Choroid plexus epithelial cell (primary cell): Measurements from ENCODE around the gene MBD4.
A peak's percentile ranks its signal among the peaks of the same experiment; 100 is the strongest.

Experiments used
- DNase-seq: peaks from one replicate; pipeline ENCODE4 v3.0.0-alpha.2; 2010; ENCODE audit warnings: low read depth
- H3K4me3 ChIP-seq: 2 replicates; pipeline ENCODE4 v1.5.1; 2011; ENCODE audit warnings: low read depth, mild to moderate bottlenecking, control low read depth, low read length, moderate library complexity
- TF ChIP-seq, protein P1 (sequence below): conservative IDR thresholded peaks from 2 replicates; pipeline ENCODE4 v1.5.1; 2011; ENCODE audit warnings: low read depth, mild to moderate bottlenecking, control low read depth, inconsistent platforms, low read length, moderate library complexity

Gene MBD4

DNA sequence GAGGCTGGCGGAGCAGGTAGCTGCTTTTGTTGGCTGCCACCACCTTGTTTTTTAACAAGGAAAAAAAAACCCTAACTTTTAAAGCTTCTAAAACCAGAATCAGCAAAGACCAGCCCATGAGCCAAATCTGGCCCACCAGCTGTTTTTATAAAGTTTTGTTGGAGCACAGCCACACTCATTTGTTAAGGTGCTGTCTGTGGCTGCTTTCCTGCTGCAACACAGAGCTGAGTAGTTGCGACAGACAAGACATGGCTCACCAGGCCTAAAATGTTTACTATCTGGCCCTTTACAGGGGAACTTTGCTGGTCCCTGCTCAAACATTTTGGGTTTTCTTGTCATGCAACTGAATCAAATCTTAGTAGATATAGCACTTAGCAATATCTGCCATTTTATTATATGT, 30.2 kb downstream of the MBD4 start:
- H3K4me3 ChIP-seq: no peak overlapping the region
- TF ChIP-seq, protein P1, sequence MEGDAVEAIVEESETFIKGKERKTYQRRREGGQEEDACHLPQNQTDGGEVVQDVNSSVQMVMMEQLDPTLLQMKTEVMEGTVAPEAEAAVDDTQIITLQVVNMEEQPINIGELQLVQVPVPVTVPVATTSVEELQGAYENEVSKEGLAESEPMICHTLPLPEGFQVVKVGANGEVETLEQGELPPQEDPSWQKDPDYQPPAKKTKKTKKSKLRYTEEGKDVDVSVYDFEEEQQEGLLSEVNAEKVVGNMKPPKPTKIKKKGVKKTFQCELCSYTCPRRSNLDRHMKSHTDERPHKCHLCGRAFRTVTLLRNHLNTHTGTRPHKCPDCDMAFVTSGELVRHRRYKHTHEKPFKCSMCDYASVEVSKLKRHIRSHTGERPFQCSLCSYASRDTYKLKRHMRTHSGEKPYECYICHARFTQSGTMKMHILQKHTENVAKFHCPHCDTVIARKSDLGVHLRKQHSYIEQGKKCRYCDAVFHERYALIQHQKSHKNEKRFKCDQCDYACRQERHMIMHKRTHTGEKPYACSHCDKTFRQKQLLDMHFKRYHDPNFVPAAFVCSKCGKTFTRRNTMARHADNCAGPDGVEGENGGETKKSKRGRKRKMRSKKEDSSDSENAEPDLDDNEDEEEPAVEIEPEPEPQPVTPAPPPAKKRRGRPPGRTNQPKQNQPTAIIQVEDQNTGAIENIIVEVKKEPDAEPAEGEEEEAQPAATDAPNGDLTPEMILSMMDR: no peak
- peak; percentile 64 for DNase-seq

- no peak overlapping the region for H3K4me3 ChIP-seq
- no peak for DNase-seq
- TF ChIP-seq, protein P1: no peak
Observed at GRCh38 chr3:129404610-129405009, 35.1 kb downstream of the MBD4 start.

GRCh38 chr3:129404130-129404529, 35.6 kb downstream of the MBD4 start:
- TF ChIP-seq, protein P1: no peak
- H3K4me3 ChIP-seq: no peak overlapping the region
- no peak for DNase-seq

GRCh38 chr3:129403450-129403849, 36.3 kb downstream of the MBD4 start:
- TF ChIP-seq, protein P1: no peak
- no peak overlapping the region for H3K4me3 ChIP-seq
- no peak for DNase-seq

GRCh38 chr3:129402616-129403015, 37.1 kb downstream of the MBD4 start:
- TF ChIP-seq, protein P1: no peak
- H3K4me3 ChIP-seq: no peak overlapping the region
- DNase-seq: no peak

GRCh38 chr3:129402210-129402609, 37.5 kb downstream of the MBD4 start:
- DNase-seq: no peak
- TF ChIP-seq, protein P1: no peak
- no peak overlapping the region for H3K4me3 ChIP-seq

DNA sequence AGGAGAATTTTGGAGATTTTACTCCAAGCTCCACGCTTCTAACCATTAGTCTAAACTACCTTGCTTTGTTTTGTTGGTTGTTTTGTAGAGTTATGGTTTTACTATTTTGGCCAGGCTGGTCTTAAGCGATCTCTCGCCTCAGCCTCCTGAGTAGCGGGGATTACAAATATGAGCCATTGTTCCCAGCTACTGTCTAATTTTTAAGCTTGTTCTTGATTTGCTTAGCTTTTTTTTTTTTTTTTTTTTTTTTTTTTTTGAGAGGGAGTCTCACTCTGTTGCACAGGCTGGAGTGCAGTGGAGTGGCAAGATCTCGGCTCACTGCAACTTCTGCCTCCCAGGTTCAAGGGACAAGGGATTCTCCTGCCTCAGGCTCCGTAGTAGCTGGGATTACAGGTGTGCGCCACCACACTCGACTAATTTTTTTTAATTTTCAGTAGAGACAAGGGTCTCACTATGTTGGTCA, 39.8 kb downstream of the MBD4 start:
- DNase-seq: no peak
- peak overlapping the region; percentile 79 for H3K4me3 ChIP-seq
- TF ChIP-seq, protein P1: no peak
